ENCODE measurements around the gene MGAT4B. TPM values are rescaled to one million over a fixed set of nuclear protein-coding genes. Genes with fewer than 3 reads are reported as not detected.

Gene MGAT4B
- total RNA-seq, 1 donor from 2014 or later = 193 TPM

- no peaks in the 10 kb centered on the region for H3K4me1 Mint-ChIP-seq (ENCODE audit: low read depth, unreplicated experiment)
- no peaks in the 10 kb centered on the region for H3K9me3 ChIP-seq (ENCODE audit: insufficient read depth, low read depth, low read length)
- no peaks in the 10 kb centered on the region for H3K9me3 Mint-ChIP-seq (ENCODE audit: unreplicated experiment)
- H3K36me3 ChIP-seq (ENCODE audit: insufficient read depth, low read length) = peaks cover 13% of the 10 kb centered on the region
- DNase-seq (ENCODE audit: low read depth) = no peak
- H3K4me1 ChIP-seq (ENCODE audit: insufficient read depth, low read length) = no peaks in the 10 kb centered on the region
- peaks cover 3% of the 10 kb centered on the region for H4K20me1 ChIP-seq (ENCODE audit: insufficient read depth, low read length)
- no peak overlapping the region for H3K4me3 Mint-ChIP-seq (ENCODE audit: unreplicated experiment)
- peaks cover 18% of the 10 kb centered on the region for H3K79me2 ChIP-seq (ENCODE audit: insufficient read depth, low read length)
- H3K9ac ChIP-seq (ENCODE audit: low read length) = no peak overlapping the region
- TF ChIP-seq CTCF (IDR thresholded peaks at IDR 0.05; ENCODE audit: insufficient read depth, low read depth, low read length) (no peak), EZH2 (IDR thresholded peaks at IDR 0.05; ENCODE audit: insufficient read depth, low read length) (no peak)
- H3K27ac ChIP-seq (ENCODE audit: low read depth, low read length) = no peak overlapping the region
- no peak for FAIRE-seq
- H2AFZ ChIP-seq (ENCODE audit: low read depth, low read length) = no peak overlapping the region
- no peaks in the 10 kb centered on the region for H3K27me3 ChIP-seq (ENCODE audit: insufficient read depth, low read length)
- no peak overlapping the region for H3K27ac Mint-ChIP-seq (ENCODE audit: unreplicated experiment)
- H3K4me3 ChIP-seq (ENCODE audit: insufficient read depth, low read depth, low read length) = no peak overlapping the region
- H3K27me3 Mint-ChIP-seq (ENCODE audit: low read depth, unreplicated experiment) = no peaks in the 10 kb centered on the region
- no peak overlapping the region for H3K4me2 ChIP-seq (ENCODE audit: low read length)
- H3K36me3 Mint-ChIP-seq (ENCODE audit: low read depth, unreplicated experiment) = peaks cover 11% of the 10 kb centered on the region
Measured at GRCh38 chr5:179852993-179853547, 46.4 kb upstream of the MGAT4B start.

GRCh38 chr5:179841621-179842020, 35.0 kb upstream of the MGAT4B start:
- Histone ChIP-seq H3K4me1 (ENCODE audit: insufficient read depth, low read length) (no peaks in the 10 kb centered on the region), H3K36me3 (ENCODE audit: insufficient read depth, low read length) (peaks cover 14% of the 10 kb centered on the region), H3K9ac (ENCODE audit: low read length) (no peak overlapping the region), H4K20me1 (ENCODE audit: insufficient read depth, low read length) (peaks cover 16% of the 10 kb centered on the region), H3K9me3 (ENCODE audit: insufficient read depth, low read depth, low read length) (peaks cover 3% of the 10 kb centered on the region), H3K27ac (ENCODE audit: low read depth, low read length) (no peak overlapping the region), H2AFZ (ENCODE audit: low read depth, low read length) (no peak overlapping the region), H3K79me2 (ENCODE audit: insufficient read depth, low read length) (no peaks in the 10 kb centered on the region), H3K4me3 (ENCODE audit: insufficient read depth, low read depth, low read length) (no peak overlapping the region), H3K4me2 (ENCODE audit: low read length) (no peak overlapping the region), H3K27me3 (ENCODE audit: insufficient read depth, low read length) (no peaks in the 10 kb centered on the region)
- no peak overlapping the region for H3K27ac Mint-ChIP-seq (ENCODE audit: unreplicated experiment)
- peaks cover 10% of the 10 kb centered on the region for H3K9me3 Mint-ChIP-seq (ENCODE audit: unreplicated experiment)
- FAIRE-seq (no peak), DNase-seq (ENCODE audit: low read depth) (no peak)
- no peak overlapping the region for H3K4me3 Mint-ChIP-seq (ENCODE audit: unreplicated experiment)
- no peaks in the 10 kb centered on the region for H3K27me3 Mint-ChIP-seq (ENCODE audit: low read depth, unreplicated experiment)
- TF ChIP-seq EZH2 (IDR thresholded peaks at IDR 0.05; ENCODE audit: insufficient read depth, low read length) = no peak
- no peak for TF ChIP-seq CTCF (IDR thresholded peaks at IDR 0.05; ENCODE audit: insufficient read depth, low read depth, low read length)
- peaks cover 51% of the 10 kb centered on the region for H3K36me3 Mint-ChIP-seq (ENCODE audit: low read depth, unreplicated experiment)
- peaks cover 4% of the 10 kb centered on the region for H3K4me1 Mint-ChIP-seq (ENCODE audit: low read depth, unreplicated experiment)

GRCh38 chr5:179840766-179841165, 34.1 kb upstream of the MGAT4B start:
- peaks cover 20% of the 10 kb centered on the region for H3K36me3 ChIP-seq (ENCODE audit: insufficient read depth, low read length)
- H2AFZ ChIP-seq (ENCODE audit: low read depth, low read length) = no peak overlapping the region
- no peaks in the 10 kb centered on the region for H3K27me3 Mint-ChIP-seq (ENCODE audit: low read depth, unreplicated experiment)
- TF ChIP-seq EZH2 (IDR thresholded peaks at IDR 0.05; ENCODE audit: insufficient read depth, low read length) = no peak
- no peak for TF ChIP-seq CTCF (IDR thresholded peaks at IDR 0.05; ENCODE audit: insufficient read depth, low read depth, low read length)
- peaks cover 8% of the 10 kb centered on the region for H3K4me1 Mint-ChIP-seq (ENCODE audit: low read depth, unreplicated experiment)
- no peak for DNase-seq (ENCODE audit: low read depth)
- peaks cover 23% of the 10 kb centered on the region for H4K20me1 ChIP-seq (ENCODE audit: insufficient read depth, low read length)
- no peaks in the 10 kb centered on the region for H3K27me3 ChIP-seq (ENCODE audit: insufficient read depth, low read length)
- H3K27ac ChIP-seq (ENCODE audit: low read depth, low read length) = no peak overlapping the region
- H3K79me2 ChIP-seq (ENCODE audit: insufficient read depth, low read length) = no peaks in the 10 kb centered on the region
- H3K4me2 ChIP-seq (ENCODE audit: low read length) = no peak overlapping the region
- no peak for FAIRE-seq
- no peak overlapping the region for H3K9ac ChIP-seq (ENCODE audit: low read length)
- H3K9me3 ChIP-seq (ENCODE audit: insufficient read depth, low read depth, low read length) = peaks cover 2% of the 10 kb centered on the region
- H3K4me3 ChIP-seq (ENCODE audit: insufficient read depth, low read depth, low read length) = no peak overlapping the region
- no peaks in the 10 kb centered on the region for H3K4me1 ChIP-seq (ENCODE audit: insufficient read depth, low read length)
- peaks cover 5% of the 10 kb centered on the region for H3K9me3 Mint-ChIP-seq (ENCODE audit: unreplicated experiment)
- H3K36me3 Mint-ChIP-seq (ENCODE audit: low read depth, unreplicated experiment) = peaks cover 53% of the 10 kb centered on the region
- no peak overlapping the region for H3K27ac Mint-ChIP-seq (ENCODE audit: unreplicated experiment)
- H3K4me3 Mint-ChIP-seq (ENCODE audit: unreplicated experiment) = no peak overlapping the region
